MM.1S (cell line): Measurements from ENCODE around the gene WDR45B.

ENCODE experiments used
- EZH2 ChIP-seq: fragments of 300-600 bp; sonication (generic); optimal IDR thresholded peaks from 2 replicates; pipeline ENCODE3; 2017; ENCODE audit warnings: low read depth, mild to moderate bottlenecking, antibody characterized with exemption, low read length, mixed read lengths
- EZH2phosphoT487 ChIP-seq: fragments of 300-600 bp; sonication (generic); IDR thresholded peaks from 2 replicates; pipeline ENCODE4 v1.6.1; 2018; ENCODE audit warnings: antibody characterized with exemption, low read length
- TF ChIP-seq, protein P1 (sequence below): fragments of 300-600 bp; sonication (generic); IDR thresholded peaks from 2 replicates; pipeline ENCODE4 v1.5.1; 2016; ENCODE audit warnings: antibody characterized with exemption, low read length, mixed read lengths

DNA sequence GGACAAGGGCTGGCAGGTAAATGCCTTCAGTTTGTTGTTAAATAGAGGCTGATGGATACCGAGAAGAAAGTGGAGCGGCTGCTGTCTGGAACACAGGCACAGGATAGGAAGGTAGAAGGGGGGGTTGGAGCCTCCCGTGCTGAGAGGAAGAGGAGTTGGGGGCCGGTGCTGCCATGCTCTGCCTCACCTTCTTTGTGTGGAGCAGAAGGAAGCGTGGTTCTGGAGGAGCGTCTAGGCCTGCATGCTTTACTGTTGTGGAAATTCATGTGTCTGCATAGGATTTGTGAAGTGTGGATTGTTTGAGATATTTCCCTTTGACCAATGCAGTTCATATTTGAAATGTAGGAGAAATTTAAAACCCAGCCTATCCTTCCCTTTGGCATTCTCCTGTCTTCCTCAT is 76.4 kb downstream of the WDR45B start:
- TF ChIP-seq, protein P1, sequence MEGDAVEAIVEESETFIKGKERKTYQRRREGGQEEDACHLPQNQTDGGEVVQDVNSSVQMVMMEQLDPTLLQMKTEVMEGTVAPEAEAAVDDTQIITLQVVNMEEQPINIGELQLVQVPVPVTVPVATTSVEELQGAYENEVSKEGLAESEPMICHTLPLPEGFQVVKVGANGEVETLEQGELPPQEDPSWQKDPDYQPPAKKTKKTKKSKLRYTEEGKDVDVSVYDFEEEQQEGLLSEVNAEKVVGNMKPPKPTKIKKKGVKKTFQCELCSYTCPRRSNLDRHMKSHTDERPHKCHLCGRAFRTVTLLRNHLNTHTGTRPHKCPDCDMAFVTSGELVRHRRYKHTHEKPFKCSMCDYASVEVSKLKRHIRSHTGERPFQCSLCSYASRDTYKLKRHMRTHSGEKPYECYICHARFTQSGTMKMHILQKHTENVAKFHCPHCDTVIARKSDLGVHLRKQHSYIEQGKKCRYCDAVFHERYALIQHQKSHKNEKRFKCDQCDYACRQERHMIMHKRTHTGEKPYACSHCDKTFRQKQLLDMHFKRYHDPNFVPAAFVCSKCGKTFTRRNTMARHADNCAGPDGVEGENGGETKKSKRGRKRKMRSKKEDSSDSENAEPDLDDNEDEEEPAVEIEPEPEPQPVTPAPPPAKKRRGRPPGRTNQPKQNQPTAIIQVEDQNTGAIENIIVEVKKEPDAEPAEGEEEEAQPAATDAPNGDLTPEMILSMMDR = no peak
- no peak for TF ChIP-seq EZH2phosphoT487
- TF ChIP-seq EZH2 = no peak
